Stimulated activated CD4-positive, alpha-beta T cell treated with anti-CD3 and anti-CD28 coated beads, Interleukin-1b, Interleukin-23, amount 100 ng/mL, for 1 hour (primary cell): ENCODE results near the gene APOB.

Experiments
- DNase-seq, 2 donors: peaks; one replicate each; pipeline ENCODE4 v3.0.0-alpha.2; 2020; ENCODE audit warnings: low read depth in 2 of 2

Gene APOB, protein sequence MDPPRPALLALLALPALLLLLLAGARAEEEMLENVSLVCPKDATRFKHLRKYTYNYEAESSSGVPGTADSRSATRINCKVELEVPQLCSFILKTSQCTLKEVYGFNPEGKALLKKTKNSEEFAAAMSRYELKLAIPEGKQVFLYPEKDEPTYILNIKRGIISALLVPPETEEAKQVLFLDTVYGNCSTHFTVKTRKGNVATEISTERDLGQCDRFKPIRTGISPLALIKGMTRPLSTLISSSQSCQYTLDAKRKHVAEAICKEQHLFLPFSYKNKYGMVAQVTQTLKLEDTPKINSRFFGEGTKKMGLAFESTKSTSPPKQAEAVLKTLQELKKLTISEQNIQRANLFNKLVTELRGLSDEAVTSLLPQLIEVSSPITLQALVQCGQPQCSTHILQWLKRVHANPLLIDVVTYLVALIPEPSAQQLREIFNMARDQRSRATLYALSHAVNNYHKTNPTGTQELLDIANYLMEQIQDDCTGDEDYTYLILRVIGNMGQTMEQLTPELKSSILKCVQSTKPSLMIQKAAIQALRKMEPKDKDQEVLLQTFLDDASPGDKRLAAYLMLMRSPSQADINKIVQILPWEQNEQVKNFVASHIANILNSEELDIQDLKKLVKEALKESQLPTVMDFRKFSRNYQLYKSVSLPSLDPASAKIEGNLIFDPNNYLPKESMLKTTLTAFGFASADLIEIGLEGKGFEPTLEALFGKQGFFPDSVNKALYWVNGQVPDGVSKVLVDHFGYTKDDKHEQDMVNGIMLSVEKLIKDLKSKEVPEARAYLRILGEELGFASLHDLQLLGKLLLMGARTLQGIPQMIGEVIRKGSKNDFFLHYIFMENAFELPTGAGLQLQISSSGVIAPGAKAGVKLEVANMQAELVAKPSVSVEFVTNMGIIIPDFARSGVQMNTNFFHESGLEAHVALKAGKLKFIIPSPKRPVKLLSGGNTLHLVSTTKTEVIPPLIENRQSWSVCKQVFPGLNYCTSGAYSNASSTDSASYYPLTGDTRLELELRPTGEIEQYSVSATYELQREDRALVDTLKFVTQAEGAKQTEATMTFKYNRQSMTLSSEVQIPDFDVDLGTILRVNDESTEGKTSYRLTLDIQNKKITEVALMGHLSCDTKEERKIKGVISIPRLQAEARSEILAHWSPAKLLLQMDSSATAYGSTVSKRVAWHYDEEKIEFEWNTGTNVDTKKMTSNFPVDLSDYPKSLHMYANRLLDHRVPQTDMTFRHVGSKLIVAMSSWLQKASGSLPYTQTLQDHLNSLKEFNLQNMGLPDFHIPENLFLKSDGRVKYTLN (N-terminal part only)

GRCh38 chr2:21043744-21044532 is at the start of gene APOB:
Gene APOB (minus strand): TSS chr2:21044073. CDS start chr2:21043945, 128 bp downstream.
- DNase-seq: no peak

DNA sequence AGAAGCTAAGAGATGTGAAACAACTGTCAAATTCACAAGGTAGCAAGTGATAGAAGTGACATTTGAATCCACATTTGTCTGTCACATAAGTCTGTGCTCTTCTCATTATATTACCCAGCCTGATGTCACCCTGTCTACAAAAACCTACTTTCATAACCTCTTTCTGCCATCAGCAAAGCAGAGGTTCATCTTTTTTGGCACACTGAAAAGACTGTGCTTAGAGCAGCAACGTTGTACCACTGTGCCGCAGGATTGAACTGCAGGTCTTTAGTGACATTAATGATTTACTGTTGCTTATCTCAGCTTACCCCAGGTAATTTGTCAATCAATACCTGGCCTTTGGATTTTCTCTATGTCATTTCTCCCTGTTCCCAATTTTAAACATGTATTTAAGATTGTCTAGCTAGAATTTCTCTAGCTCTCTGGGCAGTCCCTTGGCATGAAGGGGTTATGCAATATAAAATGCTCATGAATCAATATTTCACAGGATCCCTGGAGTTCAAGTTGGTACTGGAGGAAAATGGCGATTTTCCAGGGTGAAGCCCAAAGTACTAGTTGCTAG is 48.5 kb upstream of the APOB start:
- DNase-seq: no peak

- no peak for DNase-seq
Observed at GRCh38 chr2:21084401-21084800, 40.5 kb upstream of the APOB start.

DNA sequence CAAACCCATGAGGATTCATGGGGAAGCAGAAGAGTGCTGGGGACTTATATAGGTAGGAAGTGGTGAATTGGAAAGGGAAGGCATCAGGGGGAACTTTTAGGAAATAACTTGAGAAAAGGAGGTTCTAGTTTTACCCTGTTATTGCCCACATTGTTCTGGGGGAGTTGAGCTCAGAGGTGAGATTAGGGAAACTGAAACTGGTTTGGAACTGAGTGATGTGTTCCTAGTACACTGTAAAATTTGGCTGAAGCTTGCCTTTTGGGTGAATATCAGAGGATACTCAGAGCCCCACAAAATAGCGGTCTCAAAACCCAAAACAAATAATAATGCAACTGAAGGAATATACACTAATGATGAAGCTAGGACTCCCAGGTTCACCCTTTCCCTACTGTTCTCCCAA is 39.6 kb upstream of the APOB start:
- DNase-seq: no peak

DNA sequence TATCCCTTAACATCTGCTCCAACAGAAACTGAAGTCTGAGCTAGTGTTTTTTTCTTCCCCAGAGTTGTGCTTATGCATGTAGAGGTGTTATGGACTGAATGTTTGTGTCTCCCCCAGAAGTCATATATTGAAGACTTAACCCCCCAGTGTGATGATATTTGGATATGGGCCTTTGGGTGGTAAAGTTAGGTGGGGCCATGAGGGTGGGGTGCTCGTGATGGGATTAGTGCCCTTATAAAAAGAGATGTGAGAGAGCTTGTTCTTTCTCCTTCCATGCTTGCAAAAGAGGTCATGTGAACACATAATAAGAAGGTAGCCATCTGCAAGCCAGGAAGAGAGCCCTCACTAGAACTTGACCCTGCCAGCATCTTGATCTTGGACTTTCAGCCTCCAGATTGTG is 34.4 kb upstream of the APOB start:
- DNase-seq: no peak

DNA sequence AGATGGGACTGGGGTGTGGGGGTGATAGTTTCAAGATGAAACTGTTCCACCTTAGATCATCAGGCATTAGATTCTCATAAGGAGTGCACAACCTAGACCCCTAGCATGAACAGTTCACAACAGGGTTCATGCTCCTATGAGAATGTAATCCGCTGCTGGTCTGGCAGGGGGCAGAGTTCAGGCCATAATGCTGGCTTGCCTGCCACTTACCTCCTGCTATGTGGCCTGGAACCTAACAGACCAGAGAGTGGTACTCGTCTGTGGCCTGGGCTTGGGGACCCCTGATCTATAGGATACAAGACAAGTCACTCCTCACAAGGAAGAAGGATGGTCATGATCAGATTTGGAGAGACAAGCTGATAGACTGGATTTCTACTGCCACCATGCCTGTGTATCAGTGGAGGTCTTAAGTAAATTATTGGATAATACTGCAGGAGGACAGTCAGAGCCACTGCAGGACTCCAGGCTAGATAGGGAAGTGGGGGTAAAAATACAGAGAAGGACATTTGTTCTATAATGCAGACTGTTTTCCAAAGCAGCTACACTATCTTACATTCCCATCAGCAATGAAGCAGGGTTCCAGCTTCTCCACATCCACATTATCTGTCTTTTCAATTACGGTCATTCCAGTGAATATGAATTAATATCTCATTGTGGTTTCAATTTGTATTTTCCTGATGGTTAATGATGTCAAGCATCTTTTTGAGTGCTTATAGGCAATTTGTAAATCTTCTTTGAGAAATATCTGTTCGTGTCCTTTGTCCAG is 28.8 kb upstream of the APOB start:
- no peak for DNase-seq

GRCh38 chr2:21070341-21071257 is 26.7 kb upstream of the APOB start:
- DNase-seq: no peak

DNA sequence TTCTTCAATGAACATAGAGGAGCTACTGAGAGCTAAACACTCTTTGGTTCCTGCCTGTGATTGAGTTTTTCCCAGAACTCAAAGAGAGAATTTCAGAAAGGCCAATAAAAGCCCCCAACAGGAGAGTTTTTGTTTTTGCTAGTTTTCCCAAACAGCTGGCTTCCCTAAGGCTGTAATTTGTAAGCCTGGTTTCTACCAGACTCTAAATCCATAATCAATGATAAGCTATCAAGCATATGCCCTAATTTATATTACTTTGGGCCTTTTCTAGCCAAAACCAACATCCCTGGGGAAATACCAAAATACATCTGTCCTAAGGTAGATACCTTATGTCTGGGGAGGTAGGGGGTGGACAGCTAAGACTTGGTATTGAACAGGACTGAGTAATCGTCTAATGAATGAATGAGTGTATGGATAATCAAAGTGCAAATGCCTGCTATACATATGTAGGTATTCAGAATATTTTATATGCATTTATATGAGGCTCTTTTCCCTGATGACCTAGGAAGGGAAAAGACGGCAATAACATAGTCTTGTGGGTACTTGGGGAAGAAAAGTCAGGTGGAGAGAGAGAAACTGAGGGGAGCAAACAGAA is 26.0 kb upstream of the APOB start:
- no peak for DNase-seq

GRCh38 chr2:21067859-21068537 is 24.1 kb upstream of the APOB start:
- DNase-seq: no peak

DNA sequence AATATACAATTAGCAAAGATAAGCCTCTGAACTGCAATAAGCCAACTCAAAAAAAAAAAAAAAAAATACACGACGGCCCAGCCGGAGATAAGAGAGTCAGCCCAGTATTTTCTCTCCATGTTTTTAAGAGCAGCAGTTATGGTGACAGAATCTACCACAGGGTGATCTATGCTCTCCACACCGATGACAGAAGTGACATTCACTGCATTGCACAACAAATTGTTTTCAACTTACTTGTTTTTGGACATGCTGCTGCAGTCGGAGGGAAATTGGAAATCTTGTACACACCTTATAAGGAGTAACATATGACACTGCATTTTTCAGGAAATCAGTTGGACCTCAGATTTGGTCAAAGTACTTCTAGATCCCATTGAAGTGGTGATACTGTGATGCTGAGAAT is 23.3 kb upstream of the APOB start:
- DNase-seq: no peak

- no peak for DNase-seq
Observed at GRCh38 chr2:21059885-21060610, 16.2 kb upstream of the APOB start.

- DNase-seq: no peak
Observed at GRCh38 chr2:21057097-21057496, 13.2 kb upstream of the APOB start.

DNA sequence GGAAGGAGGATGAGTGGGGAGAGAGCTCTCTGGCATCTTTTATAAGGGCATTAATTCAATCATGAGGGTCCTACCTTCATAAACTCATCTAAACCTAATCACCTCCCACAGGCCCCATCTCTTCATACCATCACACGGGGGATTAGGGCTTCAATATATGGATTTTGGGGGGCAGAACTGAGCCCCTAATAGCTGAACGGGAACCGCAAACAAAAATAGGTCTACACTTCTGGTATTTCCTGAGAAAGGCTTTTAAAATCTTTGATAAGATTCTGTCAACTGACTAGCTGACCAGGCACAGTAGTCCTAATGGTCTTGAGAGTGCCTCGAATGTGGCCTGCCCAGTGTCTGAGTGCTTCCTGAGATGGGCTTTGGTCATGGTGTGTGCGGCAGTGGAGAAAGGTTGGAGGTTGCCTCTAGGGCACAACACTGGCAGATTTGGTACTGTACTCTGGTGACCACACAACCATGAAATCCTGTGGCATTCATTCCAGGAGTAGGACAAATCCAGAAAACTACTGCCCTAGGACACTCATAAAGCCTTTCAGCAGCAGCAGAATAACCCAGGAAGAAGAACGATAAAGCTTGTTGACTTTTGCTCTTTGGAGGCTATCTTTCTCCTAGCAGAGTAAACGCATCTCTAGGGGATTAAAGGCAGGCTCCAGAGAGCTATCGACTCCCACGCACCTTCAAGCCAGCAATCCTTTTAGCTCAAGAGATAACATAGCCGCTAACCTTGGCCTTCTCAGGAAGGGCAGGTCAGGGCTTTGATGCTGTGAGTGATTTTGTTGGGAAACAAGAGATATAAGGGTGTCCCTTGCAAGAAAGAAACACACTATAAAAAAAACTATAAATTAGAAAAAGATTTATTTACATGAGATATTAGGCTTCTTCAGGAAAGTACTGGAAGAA is 12.3 kb upstream of the APOB start:
- DNase-seq: no peak

GRCh38 chr2:21055451-21055850 is 11.6 kb upstream of the APOB start:
- no peak for DNase-seq

DNA sequence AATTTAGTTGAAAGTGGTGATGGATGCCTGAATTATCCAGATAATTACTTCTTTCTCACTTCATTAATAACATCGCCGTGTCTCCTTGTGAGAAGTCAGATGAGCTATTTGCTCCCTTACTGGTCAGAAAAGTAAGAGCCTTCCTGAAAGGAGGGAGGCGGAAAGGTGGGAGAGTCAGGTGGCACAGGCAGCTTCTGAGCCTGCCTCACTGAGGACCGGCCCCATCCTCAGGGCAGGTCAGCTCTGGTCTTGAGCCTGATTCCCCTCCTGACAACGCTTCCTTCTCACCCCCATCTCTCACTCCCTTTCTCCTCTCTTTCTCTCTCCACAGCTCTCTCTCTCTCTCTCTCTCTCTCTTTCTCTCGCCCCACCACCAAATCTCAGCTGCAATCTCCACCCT is 10.1 kb upstream of the APOB start:
- DNase-seq: no peak

- no peak for DNase-seq
Observed at GRCh38 chr2:21052044-21052443, 8.2 kb upstream of the APOB start.
